Measurements from ENCODE around the gene RFXANK.

Gene RFXANK

DNA sequence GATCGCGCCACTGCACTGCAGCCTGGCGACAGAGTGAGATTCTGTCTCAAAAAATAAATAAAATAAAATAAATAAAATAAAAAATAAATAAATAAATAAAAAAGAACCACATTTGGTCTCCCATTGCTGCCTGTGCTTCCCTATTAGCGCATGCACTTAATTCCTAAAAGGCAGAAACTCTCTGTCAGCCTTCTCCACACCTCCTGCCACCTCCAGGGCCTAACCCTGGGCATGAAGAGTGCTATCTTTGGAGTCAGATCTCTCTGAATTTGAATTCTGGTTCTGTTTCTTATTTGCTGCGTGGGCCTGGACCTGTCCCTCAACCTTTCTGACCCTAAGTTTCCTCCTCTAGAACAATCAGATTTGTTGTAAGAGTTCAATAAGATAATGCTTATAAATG is 31.0 kb downstream of the RFXANK start:
- no peak for FAIRE-seq
- no peak for TF ChIP-seq POLR2A (IDR thresholded peaks at IDR 0.05; ENCODE audit: low read depth, low read length)
- no peak for DNase-seq (ENCODE audit: insufficient read length, low spot score)

DNA sequence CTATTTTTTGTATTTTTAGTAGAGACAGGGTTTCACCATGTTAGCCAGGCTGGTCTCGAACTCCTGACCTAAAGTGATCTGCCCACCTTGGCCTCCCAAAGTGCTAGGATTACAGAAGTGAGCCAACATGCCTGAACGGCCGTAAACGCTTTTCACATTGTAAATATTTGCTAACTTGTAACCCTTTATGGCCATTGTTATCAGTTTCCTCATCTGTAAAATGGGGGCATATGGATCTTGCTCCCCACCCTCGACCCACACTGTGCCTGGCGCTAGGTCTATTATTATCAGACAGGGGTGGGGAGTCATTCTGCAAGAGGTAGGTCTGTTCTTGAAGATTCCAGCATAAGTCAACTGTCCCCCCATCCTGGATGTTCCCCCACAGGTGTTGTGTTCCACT is 31.6 kb downstream of the RFXANK start:
- DNase-seq (ENCODE audit: insufficient read length, low spot score): no peak
- no peak for TF ChIP-seq POLR2A (IDR thresholded peaks at IDR 0.05; ENCODE audit: low read depth, low read length)
- no peak for FAIRE-seq

GRCh38 chr19:19224150-19224851 is 32.2 kb downstream of the RFXANK start:
- DNase-seq (ENCODE audit: insufficient read length, low spot score) (no peak), FAIRE-seq (no peak)
- TF ChIP-seq POLR2A (IDR thresholded peaks at IDR 0.05; ENCODE audit: low read depth, low read length): no peak

DNA sequence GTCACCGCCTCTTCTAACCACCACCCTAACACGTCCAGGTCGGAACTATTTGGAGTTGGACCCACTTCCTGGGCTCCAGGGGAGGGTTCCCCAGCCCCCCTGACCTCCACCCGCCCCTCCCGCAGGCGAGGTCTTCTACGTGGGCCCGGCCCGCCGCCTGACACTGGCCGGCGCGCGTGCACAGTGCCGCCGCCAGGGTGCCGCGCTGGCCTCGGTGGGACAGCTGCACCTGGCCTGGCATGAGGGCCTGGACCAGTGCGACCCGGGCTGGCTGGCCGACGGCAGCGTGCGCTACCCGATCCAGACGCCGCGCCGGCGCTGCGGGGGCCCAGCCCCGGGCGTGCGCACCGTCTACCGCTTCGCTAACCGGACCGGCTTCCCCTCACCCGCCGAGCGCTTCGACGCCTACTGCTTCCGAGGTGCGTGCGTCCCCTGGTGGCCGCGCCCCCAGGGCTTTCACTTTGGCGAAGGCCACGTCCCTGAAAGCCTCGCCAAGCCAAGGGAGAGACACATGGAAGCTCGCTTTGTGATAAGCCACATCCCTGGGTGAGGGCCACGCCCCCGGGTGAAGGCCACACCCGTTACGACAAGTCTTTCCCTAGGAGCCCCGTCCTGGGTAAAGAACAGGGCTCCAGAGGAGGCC is 32.9 kb downstream of the RFXANK start:
- FAIRE-seq: no peak
- no peak for DNase-seq (ENCODE audit: insufficient read length, low spot score)
- no peak for TF ChIP-seq POLR2A (IDR thresholded peaks at IDR 0.05; ENCODE audit: low read depth, low read length)

DNA sequence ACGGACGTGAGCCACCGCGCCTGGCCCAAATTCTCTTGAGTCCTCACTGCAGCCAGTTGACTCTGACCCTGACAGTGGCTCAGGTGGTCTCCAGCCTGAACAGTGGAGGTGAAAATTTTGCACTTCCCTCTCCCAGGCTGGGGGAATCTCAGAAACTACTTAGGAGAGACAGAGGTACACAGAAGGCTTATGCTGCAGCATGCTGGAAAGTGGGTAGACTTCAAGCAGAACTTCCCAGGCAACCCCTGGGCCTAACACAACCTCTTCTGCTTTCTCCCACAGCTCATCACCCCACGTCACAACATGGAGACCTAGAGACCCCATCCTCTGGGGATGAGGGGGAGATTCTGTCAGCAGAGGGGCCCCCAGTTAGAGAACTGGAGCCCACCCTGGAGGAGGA is 34.1 kb downstream of the RFXANK start:
- no peak for FAIRE-seq
- no peak for TF ChIP-seq POLR2A (IDR thresholded peaks at IDR 0.05; ENCODE audit: low read depth, low read length)
- no peak for DNase-seq (ENCODE audit: insufficient read length, low spot score)

GRCh38 chr19:19226663-19227062 is 34.6 kb downstream of the RFXANK start:
- TF ChIP-seq POLR2A (IDR thresholded peaks at IDR 0.05; ENCODE audit: low read depth, low read length): no peak
- FAIRE-seq: no peak
- DNase-seq (ENCODE audit: insufficient read length, low spot score): no peak

DNA sequence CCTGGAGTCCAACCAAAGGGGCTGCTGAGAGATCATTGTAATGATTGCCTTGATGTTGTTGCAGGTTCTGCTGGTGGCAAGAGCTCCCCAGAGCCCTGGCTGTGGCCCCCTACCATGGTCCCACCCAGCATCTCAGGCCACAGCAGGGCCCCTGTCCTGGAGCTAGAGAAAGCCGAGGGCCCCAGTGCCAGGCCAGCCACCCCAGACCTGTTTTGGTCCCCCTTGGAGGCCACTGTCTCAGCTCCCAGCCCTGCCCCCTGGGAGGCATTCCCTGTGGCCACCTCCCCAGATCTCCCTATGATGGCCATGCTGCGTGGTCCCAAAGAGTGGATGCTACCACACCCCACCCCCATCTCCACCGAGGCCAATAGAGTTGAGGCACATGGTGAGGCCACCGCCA is 35.2 kb downstream of the RFXANK start:
- no peak for TF ChIP-seq POLR2A (IDR thresholded peaks at IDR 0.05; ENCODE audit: low read depth, low read length)
- FAIRE-seq (no peak), DNase-seq (ENCODE audit: insufficient read length, low spot score) (no peak)

DNA sequence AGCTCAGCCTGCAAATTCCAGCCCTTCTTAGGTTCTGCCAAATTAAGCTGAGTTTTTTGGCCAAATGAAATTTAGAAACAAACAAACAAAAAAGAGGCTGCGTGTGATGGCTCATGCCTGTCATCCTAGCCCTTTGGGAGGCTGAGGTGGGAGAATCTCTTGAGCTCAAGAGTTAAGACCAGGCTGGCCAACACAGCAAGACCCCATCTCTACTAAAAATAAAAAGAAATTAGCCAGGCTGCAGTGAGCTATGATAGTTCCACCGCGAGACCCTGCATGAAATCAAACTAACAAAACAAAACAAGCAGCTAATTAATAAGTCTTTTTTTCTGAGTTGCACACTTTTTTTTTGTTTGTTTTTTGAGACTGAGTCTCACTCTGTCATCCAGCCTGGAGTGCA is 37.6 kb downstream of the RFXANK start:
- TF ChIP-seq POLR2A (IDR thresholded peaks at IDR 0.05; ENCODE audit: low read depth, low read length): no peak
- DNase-seq (ENCODE audit: insufficient read length, low spot score) (no peak), FAIRE-seq (no peak)

GRCh38 chr19:19230999-19231398 is 38.9 kb downstream of the RFXANK start:
- TF ChIP-seq POLR2A (IDR thresholded peaks at IDR 0.05; ENCODE audit: low read depth, low read length): no peak
- no peak for DNase-seq (ENCODE audit: insufficient read length, low spot score)
- FAIRE-seq: no peak

GRCh38 chr19:19232261-19232721 is 40.2 kb downstream of the RFXANK start:
- TF ChIP-seq POLR2A (IDR thresholded peaks at IDR 0.05; ENCODE audit: low read depth, low read length): no peak
- FAIRE-seq (no peak), DNase-seq (ENCODE audit: insufficient read length, low spot score) (no peak)

- no peak for DNase-seq (ENCODE audit: insufficient read length, low spot score)
- FAIRE-seq: no peak
- no peak for TF ChIP-seq POLR2A (IDR thresholded peaks at IDR 0.05; ENCODE audit: low read depth, low read length)
Observed at GRCh38 chr19:19234220-19234816, 42.3 kb downstream of the RFXANK start.

GRCh38 chr19:19236173-19236572 is 44.1 kb downstream of the RFXANK start:
- FAIRE-seq (no peak), DNase-seq (ENCODE audit: insufficient read length, low spot score) (no peak)
- no peak for TF ChIP-seq POLR2A (IDR thresholded peaks at IDR 0.05; ENCODE audit: low read depth, low read length)

GRCh38 chr19:19238126-19238894 is 46.3 kb downstream of the RFXANK start:
- no peak for TF ChIP-seq POLR2A (IDR thresholded peaks at IDR 0.05; ENCODE audit: low read depth, low read length)
- DNase-seq (ENCODE audit: insufficient read length, low spot score): no peak
- FAIRE-seq: no peak

DNA sequence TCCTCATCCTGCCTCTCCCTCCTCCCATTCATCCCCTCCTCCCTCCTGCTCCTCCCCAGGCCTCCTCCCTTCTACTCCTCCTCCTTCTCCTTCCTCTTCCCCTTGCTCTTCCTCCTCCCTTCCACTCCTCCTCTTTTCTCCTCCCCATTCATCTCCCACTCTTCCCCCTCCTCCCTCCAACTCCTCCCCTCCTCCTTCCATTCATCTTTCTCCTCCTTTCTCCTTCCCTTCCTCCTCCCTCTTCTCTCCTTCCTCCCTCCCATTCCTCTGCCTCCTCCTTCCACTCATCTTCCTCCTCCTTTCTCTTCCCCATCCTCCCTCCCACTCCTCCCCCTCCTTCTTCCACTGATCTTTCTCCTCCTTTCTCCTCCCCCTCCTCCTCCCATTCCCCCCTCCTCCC is 47.6 kb downstream of the RFXANK start:
- no peak for FAIRE-seq
- no peak for DNase-seq (ENCODE audit: insufficient read length, low spot score)
- TF ChIP-seq POLR2A (IDR thresholded peaks at IDR 0.05; ENCODE audit: low read depth, low read length): no peak

Data from H54 (cell line).